GM18858 (cell line): Measurements from ENCODE around the gene C7orf33.

Experiments used
- ATAC-seq: cut with Tn5 transposase; IDR thresholded peaks from one replicate; pipeline ENCODE4 v1.9.1; 2021; ENCODE audit not compliant: unreplicated experiment

C7orf33 gene

DNA sequence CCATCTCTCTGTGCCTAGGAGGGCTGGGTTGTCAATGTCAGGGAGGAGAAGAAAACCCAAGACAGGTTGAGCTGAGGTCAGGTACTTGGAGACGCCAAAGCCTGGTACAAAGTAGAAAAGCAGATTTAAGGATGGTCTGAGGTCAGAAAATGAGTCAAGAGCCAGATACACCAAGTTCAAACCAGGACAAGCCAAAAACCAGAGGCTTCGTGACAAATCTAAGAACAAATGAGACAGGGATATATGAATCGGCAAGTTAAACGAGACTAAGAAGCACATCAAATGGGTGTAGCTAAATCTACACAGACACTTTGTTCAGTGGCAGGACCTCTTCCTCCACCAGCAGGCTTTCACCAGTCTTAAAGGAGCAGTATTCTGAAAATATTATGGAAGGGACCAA lies 34.2 kb downstream of the C7orf33 start:
- no peak for ATAC-seq

DNA sequence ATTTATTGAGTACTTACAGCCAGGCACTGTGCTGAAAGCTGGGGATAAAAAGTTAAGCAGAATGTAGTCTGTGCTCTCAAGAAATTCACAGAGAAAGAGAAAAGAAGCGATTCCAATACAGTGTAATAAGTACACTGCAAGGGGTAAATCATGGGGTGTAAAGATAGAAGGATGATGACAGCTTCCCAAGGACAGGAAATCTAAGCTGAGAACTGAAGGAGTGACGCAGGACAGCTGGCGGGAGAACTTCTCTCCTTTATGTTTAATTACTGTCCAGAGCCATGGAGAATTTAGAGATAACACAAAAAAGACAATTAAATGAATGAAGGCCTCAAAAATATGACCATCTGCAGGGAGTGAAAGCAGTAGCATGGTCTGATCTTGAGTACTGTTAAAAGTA lies 34.8 kb downstream of the C7orf33 start:
- ATAC-seq: no peak

GRCh38 chr7:148626828-148627227 lies 36.3 kb downstream of the C7orf33 start:
- ATAC-seq: no peak

DNA sequence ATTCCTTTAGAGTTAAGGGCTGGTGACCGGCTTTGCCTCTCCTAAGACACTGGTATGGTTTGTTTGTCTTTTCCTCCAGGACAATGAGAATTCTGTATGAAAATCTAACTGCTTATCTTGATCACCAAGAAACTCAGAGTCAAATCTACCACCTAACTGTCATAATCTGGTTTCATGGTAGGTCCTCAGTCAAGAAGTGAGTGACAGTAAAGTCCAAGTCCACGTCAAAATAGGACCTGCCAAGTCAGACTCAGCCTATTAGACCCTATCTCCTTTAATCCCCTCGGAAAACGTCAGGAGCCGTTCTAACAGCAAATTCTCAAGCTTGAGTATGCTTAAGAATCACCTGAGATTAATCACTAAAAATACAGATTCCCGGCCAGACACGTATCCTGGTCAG lies 37.4 kb downstream of the C7orf33 start:
- ATAC-seq: no peak

- ATAC-seq: no peak
Observed at GRCh38 chr7:148630078-148630477, 39.5 kb downstream of the C7orf33 start.

DNA sequence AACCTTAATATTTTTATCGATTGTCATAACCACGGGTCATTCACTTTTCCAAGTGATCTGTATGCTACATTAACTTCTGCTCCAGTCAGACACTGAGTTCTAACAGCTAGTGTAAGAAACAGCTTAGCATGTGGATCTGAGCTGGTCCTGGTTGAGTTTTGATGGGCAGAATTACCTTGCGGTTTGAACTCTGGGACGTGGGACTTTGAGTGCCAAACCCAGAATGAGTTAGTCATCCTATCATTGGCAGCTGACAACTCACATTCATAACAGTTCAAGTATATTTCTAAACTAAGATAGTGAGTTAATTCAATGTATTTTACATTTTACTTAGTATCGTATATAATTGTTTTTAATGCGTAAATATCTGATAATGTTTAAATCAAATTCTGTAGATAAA lies 43.2 kb downstream of the C7orf33 start:
- ATAC-seq: no peak

DNA sequence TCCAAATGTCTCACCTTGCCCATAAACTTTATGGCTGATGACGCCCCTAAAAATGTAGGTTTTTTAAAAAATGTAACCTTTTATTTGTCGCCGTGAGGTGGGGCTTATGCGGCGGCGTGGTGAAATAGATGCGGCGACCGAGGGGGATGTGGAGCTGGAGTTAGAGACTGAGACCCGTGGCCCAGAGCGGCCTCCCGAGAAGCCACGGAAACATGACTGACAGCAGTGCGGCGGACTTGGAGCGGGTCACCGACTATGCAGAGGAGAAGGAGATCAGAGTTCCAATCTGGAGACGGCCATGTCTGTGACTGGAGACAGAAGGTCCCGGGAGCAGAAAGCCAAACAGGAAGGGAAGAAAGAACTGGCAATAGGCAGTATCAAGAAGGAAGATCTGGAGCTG lies 46.5 kb downstream of the C7orf33 start:
- no peak for ATAC-seq

- no peak for ATAC-seq
Observed at GRCh38 chr7:148645898-148646297, 55.3 kb downstream of the C7orf33 start.

DNA sequence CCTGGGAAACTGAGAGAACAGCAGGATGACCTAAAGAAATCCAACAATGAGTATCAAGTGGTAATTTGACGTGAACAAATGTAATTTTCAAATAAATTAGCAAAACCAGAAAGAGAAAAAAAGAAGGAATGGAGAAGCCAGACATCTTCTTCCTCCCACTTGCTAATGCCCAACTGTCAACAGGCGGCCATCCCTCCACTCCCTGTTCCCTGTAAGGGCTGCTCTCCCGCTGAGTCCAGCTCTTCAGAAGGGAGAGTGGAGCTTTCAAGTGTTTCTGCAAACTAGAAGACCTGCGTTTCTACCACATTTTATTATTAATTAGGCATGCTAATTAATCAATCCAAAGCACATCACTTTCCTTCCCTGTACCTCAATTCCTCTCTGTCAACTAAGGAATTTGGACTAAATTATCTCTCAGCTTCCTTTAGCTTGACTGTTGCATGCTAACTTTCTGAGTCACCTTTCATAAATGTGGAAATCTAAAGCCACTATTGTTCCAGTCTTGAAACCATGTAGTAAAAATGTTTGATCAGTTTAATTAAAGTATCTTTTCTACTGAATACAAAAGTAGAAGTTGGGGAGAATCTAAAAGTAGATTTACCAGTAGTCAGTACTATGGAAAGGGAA lies 59.8 kb downstream of the C7orf33 start:
- no peak for ATAC-seq

DNA sequence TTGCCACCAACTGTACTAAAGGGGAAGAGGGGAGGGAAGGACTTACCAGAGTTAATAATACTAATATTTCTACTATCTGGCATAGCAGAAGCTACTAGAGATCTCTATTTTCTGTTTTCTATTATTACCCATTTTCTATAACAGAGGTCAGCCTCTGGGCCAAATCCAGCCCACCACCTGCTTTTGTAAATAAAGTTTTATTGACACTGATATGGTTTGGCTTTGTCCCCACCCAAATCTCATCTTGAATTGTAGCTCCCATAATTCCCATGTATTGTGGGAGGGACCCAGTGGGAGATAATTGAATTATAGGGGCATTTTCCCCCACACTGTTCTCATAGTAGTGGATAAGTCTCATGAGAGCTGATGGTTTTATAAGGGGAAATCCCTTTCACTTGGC lies 62.2 kb downstream of the C7orf33 start:
- ATAC-seq: no peak

GRCh38 chr7:148657929-148658328 lies 67.4 kb downstream of the C7orf33 start:
- ATAC-seq: no peak

DNA sequence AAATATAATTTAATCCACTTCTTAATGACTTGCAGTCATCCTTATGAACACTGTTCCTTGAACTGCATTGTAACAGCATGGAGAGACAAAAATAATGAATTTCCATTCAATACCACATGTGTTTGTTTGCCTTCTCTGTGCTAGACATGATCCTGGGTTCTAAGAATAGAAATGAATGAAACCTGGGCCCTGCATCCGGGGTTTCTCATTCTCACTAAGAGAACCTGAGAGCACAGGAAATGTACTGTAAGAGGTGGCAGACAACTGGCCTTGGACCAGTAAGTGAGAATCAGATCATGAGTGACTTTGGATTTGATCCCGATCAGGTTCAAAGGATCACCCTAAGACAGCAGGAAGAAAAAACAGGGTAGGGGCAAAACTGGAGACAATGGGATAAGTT lies 70.9 kb downstream of the C7orf33 start:
- no peak for ATAC-seq

DNA sequence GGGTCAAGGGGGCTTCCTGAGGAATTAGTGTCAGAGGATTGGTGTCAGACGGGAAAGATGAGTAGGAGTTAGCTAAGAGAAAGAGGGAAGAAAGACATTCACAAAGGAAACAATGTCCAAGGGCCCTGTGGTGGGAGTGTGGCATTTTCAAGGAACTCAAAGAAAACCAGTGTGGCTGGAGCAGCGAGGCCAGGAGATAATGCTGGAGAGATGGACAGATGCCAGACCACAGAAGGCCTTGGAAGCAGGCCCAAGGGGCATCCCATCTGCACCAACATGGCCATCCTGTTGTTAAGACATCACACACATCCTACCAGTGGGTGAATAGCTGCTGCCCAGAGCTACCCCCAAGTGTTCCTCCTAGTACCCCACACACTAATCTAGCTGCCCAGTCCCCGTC lies 72.1 kb downstream of the C7orf33 start:
- no peak for ATAC-seq

DNA sequence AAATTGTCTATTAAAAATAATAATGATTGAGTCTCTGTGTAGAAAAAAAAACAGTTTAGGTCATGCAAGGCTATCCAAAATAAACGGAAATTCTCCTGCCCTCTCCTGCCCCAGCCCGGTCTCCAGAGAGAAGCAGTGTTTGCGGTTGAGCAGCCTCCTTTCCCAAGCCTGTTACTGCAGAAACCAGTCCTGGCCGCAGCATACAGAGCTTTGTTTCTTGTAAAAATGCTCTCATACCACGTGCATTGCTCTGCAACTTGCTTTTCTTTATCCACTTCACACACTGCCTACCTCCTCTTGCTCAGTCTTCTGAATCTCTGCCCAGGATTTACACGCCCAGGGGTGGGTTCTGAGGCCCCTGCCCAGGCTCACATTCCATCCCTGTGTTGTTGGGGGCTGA lies 73.8 kb downstream of the C7orf33 start:
- ATAC-seq: no peak

GRCh38 chr7:148665221-148665620 lies 74.7 kb downstream of the C7orf33 start:
- ATAC-seq: no peak
